ENCODE results near the gene CERK. TPM values are rescaled to one million over a fixed set of nuclear protein-coding genes. Genes with fewer than 3 reads are reported as not detected.

Gene CERK
- total and polyA plus RNA-seq, 9 of the 15 experiments (the other 6 are each of a cell fraction or from before 2014, with no cell fraction given) = 1.1 to 14.9 (median 8.7) TPM

- TF ChIP-seq BCLAF1 (IDR thresholded peaks at IDR 0.05; ENCODE audit: borderline replicate concordance in 1 of 2, control insufficient read depth in 1 of 2, low read depth in 2 of 2, low read length in 1 of 2) (no peak), CUX1 (CRISPR knock-in tag; IDR thresholded peaks at IDR 0.05) (no peak), FOXK1 (CRISPR knock-in tag; IDR thresholded peaks at IDR 0.05; ENCODE audit: borderline replicate concordance) (no peak), HIVEP1 (CRISPR knock-in tag; IDR thresholded peaks at IDR 0.05) (no peak), MXD1 (CRISPR knock-in tag; IDR thresholded peaks at IDR 0.05; ENCODE audit: borderline replicate concordance, poor library complexity, severe bottlenecking) (peak; percentile 82), ZC3H8 (IDR thresholded peaks at IDR 0.05) (no peak), PHF21A (IDR thresholded peaks at IDR 0.05; ENCODE audit: borderline replicate concordance, low read depth) (no peak), ATF4 (CRISPR knock-in tag; IDR thresholded peaks at IDR 0.05) (no peak), SAP30 (IDR thresholded peaks at IDR 0.05; ENCODE audit: borderline replicate concordance, insufficient read depth, low read depth, low read length, poor library complexity, severe bottlenecking) (peak; percentile 70), CBX8 (IDR thresholded peaks at IDR 0.05; ENCODE audit: borderline replicate concordance, extremely low read depth, low read depth, low read length, poor library complexity, severe bottlenecking) (no peak), ZNF165 (CRISPR knock-in tag; IDR thresholded peaks at IDR 0.05; ENCODE audit: borderline replicate concordance) (no peak), MNT (conservative IDR thresholded peaks at IDR 0.05) (peak; percentile 90 to 97), ZNF274 (IDR thresholded peaks at IDR 0.05; ENCODE audit: borderline replicate concordance, low read depth, low read length) (no peak)
Measured at GRCh38 chr22:46762238-46763050, 24.4 kb upstream of the CERK start, which contains the start of gene TBC1D22A (continued).
